Endothelial cell of umbilical vein (primary cell): ENCODE measurements around the gene SNED1. TPM values are rescaled to one million over a fixed set of nuclear protein-coding genes. Genes with fewer than 3 reads are reported as not detected.

Experiments used
- BruUV-seq: library from RNA; stranded (reverse); fragments of 400-500 nt; replicated peaks from 2 replicates; lab custom pipeline; 2021; lab: Mats Ljungman, UMichigan
- CTCF ChIA-PET: fragments of 300-600, 350-600 bp; sonication (Branson Sonifier 250); formaldehyde crosslinking; loops from one replicate; lab custom pipeline; 2021; ENCODE audit warnings: antibody characterized with exemption, inconsistent platforms; lab: Charles Lee
- POLR2A ChIA-PET: fragments of 300-600, 350-600 bp; sonication (Branson Sonifier 250); formaldehyde crosslinking; loops from one replicate; lab custom pipeline; 2021; ENCODE audit warnings: antibody characterized with exemption, inconsistent platforms; lab: Charles Lee
- DNase-seq: peaks from one replicate; pipeline ENCODE4 v3.0.0-alpha.2; 2011; ENCODE audit warnings: low read depth, low spot score
- FAIRE-seq: peaks from 2 replicates; lab custom pipeline; 2011; peaks lifted over from hg19 to GRCh38; lab: Jason Lieb, UNC
- H2AFZ ChIP-seq: 2 replicates; pipeline ENCODE4 v1.6.0; 2012; ENCODE audit warnings: low read depth, low read length, control low read depth, inconsistent platforms
- H3K27ac ChIP-seq: 2 replicates; pipeline ENCODE4 v1.5.1; 2011; ENCODE audit warnings: low read depth, mild to moderate bottlenecking, control low read depth, low read length, moderate library complexity; ENCODE audit not compliant: insufficient read depth
- H3K27me3 ChIP-seq, 2 experiments: 2 replicates each; pipeline versions ENCODE4 v1.6.0 to v1.6.1; 2011; ENCODE audit warnings: low read length in 2 of 2, mixed read lengths in 1 of 2; ENCODE audit not compliant: control insufficient read depth in 2 of 2, insufficient read depth in 2 of 2
- H3K36me3 ChIP-seq, 2 experiments: 2 replicates in 1 of 2; 3 replicates in 1 of 2; pipeline ENCODE4 v1.5.1; 2011; ENCODE audit warnings: low read length in 2 of 2, mild to moderate bottlenecking in 1 of 2, moderate library complexity in 1 of 2; ENCODE audit not compliant: control insufficient read depth in 2 of 2, insufficient read depth in 2 of 2; ENCODE audit errors: extremely low read depth in 1 of 2
- H3K4me1 ChIP-seq: 3 replicates; pipeline ENCODE4 v1.5.1; 2011; ENCODE audit warnings: mild to moderate bottlenecking, low read length; ENCODE audit not compliant: control insufficient read depth, insufficient read depth; ENCODE audit errors: extremely low read depth
- H3K4me2 ChIP-seq: 2 replicates; pipeline ENCODE4 v1.6.1; 2011; ENCODE audit warnings: low read length, control low read depth, mixed read lengths; ENCODE audit not compliant: insufficient read depth
- H3K4me3 ChIP-seq, 3 experiments: fragments of 200-600 bp in 1 of 3; sonication (generic), shearing (Covaris generic) in 1 of 3; replicated peaks in 1 of 3; 2 replicates each; pipeline ENCODE4 v1.5.1; 2011 to 2016; ENCODE audit warnings: control low read depth in 3 of 3, low read length in 3 of 3, mild to moderate bottlenecking in 2 of 3, inconsistent platforms in 1 of 3, low read depth in 1 of 3, moderate library complexity in 1 of 3; ENCODE audit not compliant: insufficient read depth in 1 of 3
- H3K79me2 ChIP-seq: 2 replicates; pipeline ENCODE4 v1.6.0; 2012; ENCODE audit warnings: low read length, inconsistent platforms; ENCODE audit not compliant: control insufficient read depth, insufficient read depth
- H3K9ac ChIP-seq: replicated peaks from 2 replicates; pipeline ENCODE3; 2011; ENCODE audit warnings: low read length, control low read depth; ENCODE audit not compliant: insufficient read depth; ENCODE audit errors: extremely low read depth
- H3K9me1 ChIP-seq: replicated peaks from 3 replicates; pipeline ENCODE4 v1.6.0; 2011; ENCODE audit warnings: mild to moderate bottlenecking, low read length; ENCODE audit not compliant: control insufficient read depth, insufficient read depth; ENCODE audit errors: extremely low read depth
- H3K9me3 ChIP-seq: replicated peaks from 2 replicates; pipeline ENCODE4 v1.5.1; 2012; ENCODE audit warnings: low read length, inconsistent platforms; ENCODE audit not compliant: control insufficient read depth, insufficient read depth
- H4K20me1 ChIP-seq: replicated peaks from 2 replicates; pipeline ENCODE3; 2011; ENCODE audit warnings: mild to moderate bottlenecking, low read length; ENCODE audit not compliant: control insufficient read depth, insufficient read depth; ENCODE audit errors: extremely low read depth
- CTCF ChIP-seq, 2 donors: IDR thresholded peaks; 1 replicate in 1 of 2; 2 replicates in 1 of 2; pipeline ENCODE4 v1.5.1; 2011; ENCODE audit warnings: low read length in 2 of 2, mild to moderate bottlenecking in 2 of 2, moderate library complexity in 2 of 2, control low read depth in 1 of 2, inconsistent platforms in 1 of 2, low read depth in 1 of 2; ENCODE audit not compliant: insufficient read depth in 1 of 2; ENCODE audit errors: extremely low read depth in 1 of 2
- EZH2 ChIP-seq: IDR thresholded peaks from 2 replicates; pipeline ENCODE4 v1.6.1; 2012; ENCODE audit warnings: borderline replicate concordance, low read depth, mild to moderate bottlenecking, moderate library complexity, low read length, inconsistent platforms; ENCODE audit not compliant: severe bottlenecking
- FOS ChIP-seq: IDR thresholded peaks from 2 replicates; pipeline ENCODE4 v1.6.1; 2011; ENCODE audit warnings: mild to moderate bottlenecking, low read length, moderate library complexity, borderline replicate concordance; ENCODE audit not compliant: insufficient read depth
- GATA2 ChIP-seq: IDR thresholded peaks from 2 replicates; pipeline ENCODE4 v1.7.0; 2011; ENCODE audit warnings: low read depth, mild to moderate bottlenecking, moderate library complexity, mixed read lengths, low read length; ENCODE audit not compliant: insufficient read length, insufficient read depth
- JUN ChIP-seq: IDR thresholded peaks from 2 replicates; pipeline ENCODE4 v1.6.1; 2011; ENCODE audit warnings: borderline replicate concordance, low read depth; ENCODE audit not compliant: insufficient read length, insufficient read depth
- MAX ChIP-seq: IDR thresholded peaks from 2 replicates; pipeline ENCODE4 v1.6.1; 2011; ENCODE audit not compliant: insufficient read depth, insufficient read length
- MYC ChIP-seq: IDR thresholded peaks from one replicate; pipeline ENCODE4 v1.6.1; 2011; ENCODE audit warnings: mild to moderate bottlenecking, low read depth, low read length
- POLR2A ChIP-seq: IDR thresholded peaks from 2 replicates; pipeline ENCODE4 v1.6.1; 2012; ENCODE audit warnings: low read depth, mild to moderate bottlenecking, control low read depth, low read length
- POLR2AphosphoS5 ChIP-seq: IDR thresholded peaks from 2 replicates; pipeline ENCODE4 v1.6.1; 2012; ENCODE audit warnings: low read depth, mild to moderate bottlenecking, control low read depth, low read length, moderate library complexity; ENCODE audit not compliant: insufficient read depth
- dilution Hi-C: fragments of 300-500 bp; cut with MboI; formaldehyde crosslinking; loops from one replicate; pipeline ENCODE4 v1.15.0; 2019; ENCODE audit warnings: low sequenced_read_pairs; ENCODE audit not compliant: extremely low pct_ligation_motif_present
- intact Hi-C: fragments of 100-400 bp; cut with micrococcal nuclease; formaldehyde crosslinking; loops from one replicate; pipeline ENCODE4 v1.10.0; 2022
- polyA plus RNA-seq, 4 experiments: library from polyadenylated mRNA; depleted of rRNA in 3 of 4; stranded (reverse) in 3 of 4; unstranded in 1 of 4; fragments of >200 nt; gene quantifications; 2 replicates each; pipeline versions ENCODE4 v1.2.1 to v1.2.3, GENCODE V29; 2011 to 2012; ENCODE audit warnings: missing spikeins in 1 of 4
- total RNA-seq: library from RNA; stranded (reverse); gene quantifications from 2 replicates; pipeline ENCODE4 v1.2.3, GENCODE V29; 2021

The SNED1 gene
- total and polyA plus RNA-seq, 2 donors (not counting 3 experiments of a cell fraction or from before 2014, with no cell fraction given) = 14.1 to 17.2 TPM

GRCh38 chr2:241108271-241109209 lies 110.1 kb downstream of the SNED1 start:
- DNase-seq = no peak
- no peak overlapping the region for H3K4me3 ChIP-seq
- intact Hi-C loops (no loop called here), dilution Hi-C loops (no loop called here)
- no peak overlapping the region for H3K27ac ChIP-seq
- ChIA-PET POLR2A (no interaction called here), CTCF (no interaction called here)
- H3K27me3 ChIP-seq = no peaks in the 10 kb centered on the region
- no peak overlapping the region for H3K4me2 ChIP-seq
- no peak overlapping the region for H3K9ac ChIP-seq
- no peaks in the 10 kb centered on the region for H3K79me2 ChIP-seq
- TF ChIP-seq JUN (no peak), FOS (no peak), MYC (no peak), EZH2 (no peak), POLR2A (no peak), POLR2AphosphoS5 (no peak), GATA2 (no peak), CTCF (IDR thresholded peaks at IDR 0.05; ENCODE audit: extremely low read depth in 1 of 2, insufficient read depth in 1 of 2, low read depth in 1 of 2, low read length in 2 of 2) (no peak), MAX (no peak)
- BruUV-seq = no TSS peak
- no peaks in the 10 kb centered on the region for H3K9me1 ChIP-seq
- no peak for FAIRE-seq
- H4K20me1 ChIP-seq = no peaks in the 10 kb centered on the region
- no peaks in the 10 kb centered on the region for H3K4me1 ChIP-seq
- no peak overlapping the region for H2AFZ ChIP-seq
- H3K9me3 ChIP-seq = no peaks in the 10 kb centered on the region
- no peaks in the 10 kb centered on the region for H3K36me3 ChIP-seq
